B cell (primary cell): ENCODE data around the gene DYRK2. TPM values are rescaled to one million over a fixed set of nuclear protein-coding genes. Genes with fewer than 3 reads are reported as not detected.
"Not testable (repeated sequence)": the region's sequence is repeated elsewhere in the genome, so short reads cannot be mapped to it uniquely, and the experiment has no call there.

Experiments
- ATAC-seq: fragments of 200-7000 bp; cut with Tn5 transposase; one replicate; pipeline ENCODE4 v1.10.0; 2021; ENCODE audit warnings: low read depth, mild to moderate bottlenecking, moderate number of reproducible peaks, moderate library complexity
- CTCF ChIA-PET: fragments of 350-600 bp; sonication (Branson Sonifier 250); formaldehyde crosslinking; loops from one replicate; lab custom pipeline; 2021; ENCODE audit warnings: antibody characterized with exemption, inconsistent platforms; lab: Charles Lee
- POLR2A ChIA-PET: fragments of 350-600 bp; sonication (Branson Sonifier 250); formaldehyde crosslinking; loops from one replicate; lab custom pipeline; 2021; ENCODE audit warnings: antibody characterized with exemption; lab: Charles Lee
- DNase-seq: peaks from one replicate; pipeline ENCODE4 v3.0.0; 2013
- H2AFZ ChIP-seq: 2 replicates; pipeline ENCODE4 v1.6.1; 2012; ENCODE audit warnings: mild to moderate bottlenecking, low read depth, low read length; ENCODE audit not compliant: insufficient read depth, poor library complexity, severe bottlenecking
- H3K27ac ChIP-seq, 2 donors: 1 replicate in 1 of 2; 2 replicates in 1 of 2; pipeline ENCODE4 v1.5.1; 2012 to 2013; ENCODE audit warnings: low read length in 2 of 2, mild to moderate bottlenecking in 2 of 2, moderate library complexity in 1 of 2
- H3K27me3 ChIP-seq, 4 experiments: fragments of 200-600 bp in 1 of 4; sonication (generic) in 1 of 4; replicated peaks in 1 of 4; 1 replicate in 2 of 4; 2 replicates in 2 of 4; pipeline versions ENCODE4 v1.6.1 to v1.7.0; 2013 to 2016; ENCODE audit warnings: low read length in 3 of 4, mild to moderate bottlenecking in 2 of 4, mixed read lengths in 1 of 4, moderate library complexity in 1 of 4; ENCODE audit not compliant: insufficient read depth in 4 of 4, control insufficient read depth in 3 of 4; ENCODE audit errors: control extremely low read depth in 1 of 4
- H3K36me3 ChIP-seq, 2 experiments: replicated peaks in 1 of 2; 1 replicate in 1 of 2; 2 replicates in 1 of 2; pipeline versions ENCODE4 v1.6.1 to v1.7.1; 2013; ENCODE audit warnings: low read length in 1 of 2; ENCODE audit not compliant: insufficient read depth in 2 of 2, control insufficient read depth in 1 of 2; ENCODE audit errors: control extremely low read depth in 1 of 2, extremely low read depth in 1 of 2
- H3K4me1 ChIP-seq, 2 donors: fragments of 200-600 bp in 1 of 2; sonication (generic) in 1 of 2; 1 replicate in 1 of 2; 2 replicates in 1 of 2; pipeline versions ENCODE4 v1.5.1 to v1.6.1; 2013 to 2017; ENCODE audit warnings: low read length in 2 of 2; ENCODE audit not compliant: control insufficient read depth in 2 of 2, insufficient read depth in 2 of 2
- H3K4me2 ChIP-seq: replicated peaks from 2 replicates; pipeline ENCODE3; 2012; ENCODE audit warnings: mild to moderate bottlenecking, low read depth, low read length; ENCODE audit not compliant: poor library complexity, severe bottlenecking
- H3K4me3 ChIP-seq, 5 experiments: fragments of 200-600 bp in 1 of 5; sonication (generic) in 1 of 5; 1 replicate in 3 of 5; 2 replicates in 2 of 5; pipeline versions ENCODE4 v1.5.1 to v1.7.0; 2011 to 2016; ENCODE audit warnings: low read length in 4 of 5, mild to moderate bottlenecking in 4 of 5, low read depth in 2 of 5, control low read depth in 1 of 5, moderate library complexity in 1 of 5; ENCODE audit not compliant: insufficient read depth in 1 of 5; ENCODE audit errors: control extremely low read depth in 1 of 5, extremely low read depth in 1 of 5
- H3K79me2 ChIP-seq: fragments of 200-600 bp; sonication (generic); one replicate; pipeline ENCODE4 v1.6.0; 2016; ENCODE audit warnings: low read length; ENCODE audit not compliant: control insufficient read depth, insufficient read depth
- H3K9ac ChIP-seq: fragments of 200-600 bp; sonication (generic); 2 replicates; pipeline ENCODE4 v1.6.1; 2017; ENCODE audit warnings: mild to moderate bottlenecking, low read length, moderate library complexity
- H3K9me3 ChIP-seq, 3 donors: one replicate each; pipeline versions ENCODE4 v1.6.1 to v1.7.1; 2013; ENCODE audit warnings: low read length in 2 of 3; ENCODE audit not compliant: control insufficient read depth in 2 of 3, insufficient read depth in 1 of 3; ENCODE audit errors: control extremely low read depth in 1 of 3
- H4K20me1 ChIP-seq: 2 replicates; pipeline ENCODE4 v1.6.0; 2012; ENCODE audit warnings: mild to moderate bottlenecking, low read length; ENCODE audit not compliant: insufficient read depth, control insufficient read depth, poor library complexity, severe bottlenecking
- H3K27ac Mint-ChIP-seq: one replicate; pipeline ENCODE4 v1.8.0; 2021; ENCODE audit warnings: mixed read lengths
- H3K27me3 Mint-ChIP-seq: one replicate; pipeline ENCODE4 v1.8.0; 2021; ENCODE audit warnings: mixed read lengths
- H3K4me1 Mint-ChIP-seq: one replicate; pipeline ENCODE4 v1.8.0; 2021; ENCODE audit warnings: mixed read lengths
- H3K4me3 Mint-ChIP-seq: one replicate; pipeline ENCODE4 v1.8.0; 2021; ENCODE audit warnings: mixed read lengths
- H3K9me3 Mint-ChIP-seq: one replicate; pipeline ENCODE4 v1.8.0; 2022; ENCODE audit warnings: mixed read lengths; ENCODE audit not compliant: insufficient read depth
- EZH2 ChIP-seq: IDR thresholded peaks from 2 replicates; pipeline ENCODE4 v1.6.1; 2012; ENCODE audit warnings: borderline replicate concordance, low read depth, mild to moderate bottlenecking, moderate library complexity, low read length; ENCODE audit not compliant: insufficient read depth, poor library complexity, severe bottlenecking
- WGBS: methylation state at CpG from one replicate; pipeline ENCODE4 v1.1.5; 2013; ENCODE audit warnings: missing lambda C conversion rate; ENCODE audit not compliant: insufficient coverage; 5-methylcytosine and 5-hydroxymethylcytosine counted together
- intact Hi-C: fragments of 100-400 bp; cut with micrococcal nuclease; formaldehyde crosslinking; loops from one replicate; pipeline ENCODE4 v1.10.0; 2022
- polyA plus RNA-seq: library from polyadenylated mRNA; depleted of rRNA; stranded (reverse); fragments of >200 nt; gene quantifications from 2 replicates; pipeline ENCODE4 v1.2.3, GENCODE V29; 2012
- total RNA-seq, 2 donors: library from RNA; stranded (reverse); fragments of 120-200 nt in 1 of 2; gene quantifications; 1 replicate in 1 of 2; 2 replicates in 1 of 2; pipeline versions ENCODE4 v1.2.3 to v1.2.4, GENCODE V29; 2013 to 2022
- TF ChIP-seq, protein P1 (sequence below): fragments of 200-600 bp; IDR thresholded peaks from one replicate; pipeline ENCODE4 v1.8.0; 2022; ENCODE audit warnings: antibody characterized with exemption, mild to moderate bottlenecking

DYRK2 gene
- total and polyA plus RNA-seq, 2 donors (not counting 1 experiment from before 2014, with no cell fraction given): 21.3 to 75.3 TPM

GRCh38 chr12:67671892-67672291 lies 23.3 kb downstream of the DYRK2 start:
- H3K4me3 ChIP-seq: no peak overlapping the region
- no peak overlapping the region for H3K27ac Mint-ChIP-seq
- no peaks in the 10 kb centered on the region for H3K27me3 Mint-ChIP-seq
- peaks cover 5% of the 10 kb centered on the region for H4K20me1 ChIP-seq
- H3K4me2 ChIP-seq: no peak overlapping the region
- ChIA-PET POLR2A (no interaction called here), CTCF (no interaction called here)
- 78% methylated on average over 1 of the region's 3 CpGs for WGBS
- no peak overlapping the region for H3K27ac ChIP-seq
- H2AFZ ChIP-seq: no peak overlapping the region
- no peaks in the 10 kb centered on the region for H3K79me2 ChIP-seq
- intact Hi-C loops: no loop called here
- ATAC-seq: no peak
- no peak overlapping the region for H3K4me3 Mint-ChIP-seq
- no peaks in the 10 kb centered on the region for H3K27me3 ChIP-seq
- peaks cover 0 to 7% of the 10 kb centered on the region in 2 experiments for H3K36me3 ChIP-seq
- H3K9me3 ChIP-seq: peaks cover 0 to 14% (median 13%) of the 10 kb centered on the region in 3 donors
- no peak for TF ChIP-seq EZH2
- TF ChIP-seq, protein P1, sequence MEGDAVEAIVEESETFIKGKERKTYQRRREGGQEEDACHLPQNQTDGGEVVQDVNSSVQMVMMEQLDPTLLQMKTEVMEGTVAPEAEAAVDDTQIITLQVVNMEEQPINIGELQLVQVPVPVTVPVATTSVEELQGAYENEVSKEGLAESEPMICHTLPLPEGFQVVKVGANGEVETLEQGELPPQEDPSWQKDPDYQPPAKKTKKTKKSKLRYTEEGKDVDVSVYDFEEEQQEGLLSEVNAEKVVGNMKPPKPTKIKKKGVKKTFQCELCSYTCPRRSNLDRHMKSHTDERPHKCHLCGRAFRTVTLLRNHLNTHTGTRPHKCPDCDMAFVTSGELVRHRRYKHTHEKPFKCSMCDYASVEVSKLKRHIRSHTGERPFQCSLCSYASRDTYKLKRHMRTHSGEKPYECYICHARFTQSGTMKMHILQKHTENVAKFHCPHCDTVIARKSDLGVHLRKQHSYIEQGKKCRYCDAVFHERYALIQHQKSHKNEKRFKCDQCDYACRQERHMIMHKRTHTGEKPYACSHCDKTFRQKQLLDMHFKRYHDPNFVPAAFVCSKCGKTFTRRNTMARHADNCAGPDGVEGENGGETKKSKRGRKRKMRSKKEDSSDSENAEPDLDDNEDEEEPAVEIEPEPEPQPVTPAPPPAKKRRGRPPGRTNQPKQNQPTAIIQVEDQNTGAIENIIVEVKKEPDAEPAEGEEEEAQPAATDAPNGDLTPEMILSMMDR: no peak
- H3K4me1 ChIP-seq: no peaks in the 10 kb centered on the region
- peaks cover 14% of the 10 kb centered on the region for H3K9me3 Mint-ChIP-seq
- peaks cover 8% of the 10 kb centered on the region for H3K4me1 Mint-ChIP-seq
- no peak overlapping the region for H3K9ac ChIP-seq
- DNase-seq: no peak

DNA sequence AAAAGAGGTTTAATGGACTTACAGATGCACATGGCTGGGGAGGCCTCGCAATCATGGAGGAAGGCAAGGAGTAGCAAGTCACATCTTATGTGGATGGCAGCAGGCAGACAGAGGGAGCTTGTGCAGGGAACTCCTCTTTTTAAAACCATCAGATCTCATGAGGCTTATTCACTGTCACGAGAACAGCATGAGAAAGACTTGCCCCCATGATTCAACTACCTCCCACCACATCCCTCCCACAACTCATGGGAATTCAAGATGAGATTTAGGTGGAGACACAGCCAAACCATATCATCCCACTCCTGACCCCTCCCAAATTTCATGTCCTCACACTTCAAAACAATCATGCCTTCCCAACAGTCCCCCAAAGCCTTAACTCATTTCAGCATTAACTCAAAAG lies 24.0 kb downstream of the DYRK2 start:
- H3K27ac Mint-ChIP-seq, H3K4me1 Mint-ChIP-seq, H3K27me3 ChIP-seq, H3K4me2 ChIP-seq, H4K20me1 ChIP-seq, H2AFZ ChIP-seq, ATAC-seq, DNase-seq, intact Hi-C loops, H3K4me3 ChIP-seq, H3K36me3 ChIP-seq, H3K27ac ChIP-seq, H3K79me2 ChIP-seq, H3K27me3 Mint-ChIP-seq, H3K4me3 Mint-ChIP-seq, POLR2A ChIA-PET, H3K4me1 ChIP-seq, H3K9ac ChIP-seq, CTCF ChIA-PET: not testable (repeated sequence)
- peaks cover 14% of the 10 kb centered on the region for H3K9me3 Mint-ChIP-seq
- WGBS: 100% methylated on average over 1 of the region's 2 CpGs
- H3K9me3 ChIP-seq: peaks cover 0 to 14% (median 13%) of the 10 kb centered on the region in 3 donors

DNA sequence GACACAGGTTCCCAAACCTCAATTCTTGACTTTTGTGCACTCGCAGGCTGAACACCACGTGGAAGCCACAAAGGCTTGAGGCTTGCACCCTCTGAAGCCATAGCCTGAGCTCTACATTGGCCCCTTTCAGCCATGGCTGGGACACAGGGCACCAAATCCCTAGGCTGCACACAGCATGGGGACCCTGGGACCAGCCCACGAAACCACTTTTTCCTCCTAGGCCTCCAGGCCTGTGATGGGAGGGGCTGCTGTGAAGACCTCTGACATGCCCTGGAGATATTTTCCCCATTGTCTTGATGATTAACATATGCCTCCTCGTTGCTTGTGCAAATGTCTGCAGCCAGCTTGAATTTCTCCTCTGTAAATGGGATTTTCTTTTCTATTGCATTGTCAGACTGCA lies 25.0 kb downstream of the DYRK2 start:
- H3K9ac ChIP-seq, DNase-seq, H3K4me3 Mint-ChIP-seq, H3K27ac ChIP-seq, H3K4me2 ChIP-seq, H3K36me3 ChIP-seq, ATAC-seq, H2AFZ ChIP-seq, H3K4me1 Mint-ChIP-seq, H3K27me3 Mint-ChIP-seq, POLR2A ChIA-PET, H3K27me3 ChIP-seq, H3K27ac Mint-ChIP-seq, H4K20me1 ChIP-seq, H3K4me3 ChIP-seq, CTCF ChIA-PET, H3K4me1 ChIP-seq, H3K79me2 ChIP-seq, intact Hi-C loops: not testable (repeated sequence)
- peaks cover 0 to 14% (median 13%) of the 10 kb centered on the region in 3 donors for H3K9me3 ChIP-seq
- peaks cover 14% of the 10 kb centered on the region for H3K9me3 Mint-ChIP-seq
- WGBS: 91% methylated on average over 2 of the region's 4 CpGs
